ENCODE data around the gene FFAR1.

The FFAR1 gene

GRCh38 chr19:35306473-35307246, 41.0 kb upstream of the FFAR1 start:
- no peaks in the 10 kb centered on the region for H3K4me1 ChIP-seq (ENCODE audit: control insufficient read depth in 1 of 2, insufficient read depth in 1 of 2, low read depth in 1 of 2, low read length in 1 of 2)
- H3K36me3 ChIP-seq, result no peaks in the 10 kb centered on the region
- no peak for TF ChIP-seq CTCF (IDR thresholded peaks at IDR 0.05)
- H3K4me3 ChIP-seq (ENCODE audit: low read depth in 1 of 2, low read length in 1 of 2), result no peak overlapping the region
- H3K9me3 ChIP-seq, result no peaks in the 10 kb centered on the region
- no peak overlapping the region for H3K27ac ChIP-seq
- no peaks in the 10 kb centered on the region for H3K27me3 ChIP-seq

- no peaks in the 10 kb centered on the region for H3K27me3 ChIP-seq
- no peak overlapping the region for H3K27ac ChIP-seq
- H3K36me3 ChIP-seq, result no peaks in the 10 kb centered on the region
- H3K4me3 ChIP-seq (ENCODE audit: low read depth in 1 of 2, low read length in 1 of 2), result no peak overlapping the region
- no peaks in the 10 kb centered on the region for H3K9me3 ChIP-seq
- no peaks in the 10 kb centered on the region for H3K4me1 ChIP-seq (ENCODE audit: control insufficient read depth in 1 of 2, insufficient read depth in 1 of 2, low read depth in 1 of 2, low read length in 1 of 2)
- no peak for TF ChIP-seq CTCF (IDR thresholded peaks at IDR 0.05)
Observed at GRCh38 chr19:35307931-35308330, 39.8 kb upstream of the FFAR1 start.

GRCh38 chr19:35308910-35309309, 38.8 kb upstream of the FFAR1 start:
- no peaks in the 10 kb centered on the region for H3K4me1 ChIP-seq (ENCODE audit: control insufficient read depth in 1 of 2, insufficient read depth in 1 of 2, low read depth in 1 of 2, low read length in 1 of 2)
- H3K27ac ChIP-seq, result no peak overlapping the region
- TF ChIP-seq CTCF (IDR thresholded peaks at IDR 0.05), result no peak
- no peaks in the 10 kb centered on the region for H3K36me3 ChIP-seq
- H3K4me3 ChIP-seq (ENCODE audit: low read depth in 1 of 2, low read length in 1 of 2), result no peak overlapping the region
- no peaks in the 10 kb centered on the region for H3K27me3 ChIP-seq
- H3K9me3 ChIP-seq, result no peaks in the 10 kb centered on the region

- Histone ChIP-seq H3K4me1 (ENCODE audit: control insufficient read depth in 1 of 2, insufficient read depth in 1 of 2, low read depth in 1 of 2, low read length in 1 of 2) (no peaks in the 10 kb centered on the region), H3K27ac (no peak overlapping the region), H3K9me3 (no peaks in the 10 kb centered on the region), H3K27me3 (no peaks in the 10 kb centered on the region), H3K4me3 (ENCODE audit: low read depth in 1 of 2, low read length in 1 of 2) (no peak overlapping the region), H3K36me3 (no peaks in the 10 kb centered on the region)
- no peak for TF ChIP-seq CTCF (IDR thresholded peaks at IDR 0.05)
Observed at GRCh38 chr19:35309481-35310279, 38.0 kb upstream of the FFAR1 start.

- no peaks in the 10 kb centered on the region for H3K27me3 ChIP-seq
- no peak for TF ChIP-seq CTCF (IDR thresholded peaks at IDR 0.05)
Observed at GRCh38 chr19:35310331-35310730, 37.4 kb upstream of the FFAR1 start.

More at GRCh38 chr19:35310331-35310730, 37.4 kb upstream of the FFAR1 start:
- Histone ChIP-seq H3K36me3 (no peaks in the 10 kb centered on the region), H3K27ac (no peak overlapping the region), H3K4me1 (ENCODE audit: control insufficient read depth in 1 of 2, insufficient read depth in 1 of 2, low read depth in 1 of 2, low read length in 1 of 2) (no peaks in the 10 kb centered on the region), H3K9me3 (no peaks in the 10 kb centered on the region), H3K4me3 (ENCODE audit: low read depth in 1 of 2, low read length in 1 of 2) (no peak overlapping the region)

Data from neutrophil (primary cell).